B cell (primary cell): ENCODE results near the gene ZFAND6. TPM values are rescaled to one million over a fixed set of nuclear protein-coding genes. Genes with fewer than 3 reads are reported as not detected.

Experiments
- ATAC-seq: fragments of 200-7000 bp; cut with Tn5 transposase; one replicate; pipeline ENCODE4 v1.10.0; 2021; ENCODE audit warnings: low read depth, mild to moderate bottlenecking, moderate number of reproducible peaks, moderate library complexity
- CTCF ChIA-PET: fragments of 350-600 bp; sonication (Branson Sonifier 250); formaldehyde crosslinking; loops from one replicate; lab custom pipeline; 2021; ENCODE audit warnings: antibody characterized with exemption, inconsistent platforms; lab: Charles Lee
- POLR2A ChIA-PET: fragments of 350-600 bp; sonication (Branson Sonifier 250); formaldehyde crosslinking; loops from one replicate; lab custom pipeline; 2021; ENCODE audit warnings: antibody characterized with exemption; lab: Charles Lee
- DNase-seq: peaks from one replicate; pipeline ENCODE4 v3.0.0; 2013
- H2AFZ ChIP-seq: 2 replicates; pipeline ENCODE4 v1.6.1; 2012; ENCODE audit warnings: mild to moderate bottlenecking, low read depth, low read length; ENCODE audit not compliant: insufficient read depth, poor library complexity, severe bottlenecking
- H3K27ac ChIP-seq, 2 donors: 1 replicate in 1 of 2; 2 replicates in 1 of 2; pipeline ENCODE4 v1.5.1; 2012 to 2013; ENCODE audit warnings: low read length in 2 of 2, mild to moderate bottlenecking in 2 of 2, moderate library complexity in 1 of 2
- H3K27me3 ChIP-seq, 4 experiments: fragments of 200-600 bp in 1 of 4; sonication (generic) in 1 of 4; replicated peaks in 1 of 4; 1 replicate in 2 of 4; 2 replicates in 2 of 4; pipeline versions ENCODE4 v1.6.1 to v1.7.0; 2013 to 2016; ENCODE audit warnings: low read length in 3 of 4, mild to moderate bottlenecking in 2 of 4, mixed read lengths in 1 of 4, moderate library complexity in 1 of 4; ENCODE audit not compliant: insufficient read depth in 4 of 4, control insufficient read depth in 3 of 4; ENCODE audit errors: control extremely low read depth in 1 of 4
- H3K36me3 ChIP-seq, 2 experiments: replicated peaks in 1 of 2; 1 replicate in 1 of 2; 2 replicates in 1 of 2; pipeline versions ENCODE4 v1.6.1 to v1.7.1; 2013; ENCODE audit warnings: low read length in 1 of 2; ENCODE audit not compliant: insufficient read depth in 2 of 2, control insufficient read depth in 1 of 2; ENCODE audit errors: control extremely low read depth in 1 of 2, extremely low read depth in 1 of 2
- H3K4me1 ChIP-seq, 2 donors: fragments of 200-600 bp in 1 of 2; sonication (generic) in 1 of 2; 1 replicate in 1 of 2; 2 replicates in 1 of 2; pipeline versions ENCODE4 v1.5.1 to v1.6.1; 2013 to 2017; ENCODE audit warnings: low read length in 2 of 2; ENCODE audit not compliant: control insufficient read depth in 2 of 2, insufficient read depth in 2 of 2
- H3K4me2 ChIP-seq: replicated peaks from 2 replicates; pipeline ENCODE3; 2012; ENCODE audit warnings: mild to moderate bottlenecking, low read depth, low read length; ENCODE audit not compliant: poor library complexity, severe bottlenecking
- H3K4me3 ChIP-seq, 5 experiments: fragments of 200-600 bp in 1 of 5; sonication (generic) in 1 of 5; 1 replicate in 3 of 5; 2 replicates in 2 of 5; pipeline versions ENCODE4 v1.5.1 to v1.7.0; 2011 to 2016; ENCODE audit warnings: low read length in 4 of 5, mild to moderate bottlenecking in 4 of 5, low read depth in 2 of 5, control low read depth in 1 of 5, moderate library complexity in 1 of 5; ENCODE audit not compliant: insufficient read depth in 1 of 5; ENCODE audit errors: control extremely low read depth in 1 of 5, extremely low read depth in 1 of 5
- H3K79me2 ChIP-seq: fragments of 200-600 bp; sonication (generic); one replicate; pipeline ENCODE4 v1.6.0; 2016; ENCODE audit warnings: low read length; ENCODE audit not compliant: control insufficient read depth, insufficient read depth
- H3K9ac ChIP-seq: fragments of 200-600 bp; sonication (generic); 2 replicates; pipeline ENCODE4 v1.6.1; 2017; ENCODE audit warnings: mild to moderate bottlenecking, low read length, moderate library complexity
- H3K9me3 ChIP-seq, 3 donors: one replicate each; pipeline versions ENCODE4 v1.6.1 to v1.7.1; 2013; ENCODE audit warnings: low read length in 2 of 3; ENCODE audit not compliant: control insufficient read depth in 2 of 3, insufficient read depth in 1 of 3; ENCODE audit errors: control extremely low read depth in 1 of 3
- H4K20me1 ChIP-seq: 2 replicates; pipeline ENCODE4 v1.6.0; 2012; ENCODE audit warnings: mild to moderate bottlenecking, low read length; ENCODE audit not compliant: insufficient read depth, control insufficient read depth, poor library complexity, severe bottlenecking
- H3K27ac Mint-ChIP-seq: one replicate; pipeline ENCODE4 v1.8.0; 2021; ENCODE audit warnings: mixed read lengths
- H3K27me3 Mint-ChIP-seq: one replicate; pipeline ENCODE4 v1.8.0; 2021; ENCODE audit warnings: mixed read lengths
- H3K4me1 Mint-ChIP-seq: one replicate; pipeline ENCODE4 v1.8.0; 2021; ENCODE audit warnings: mixed read lengths
- H3K4me3 Mint-ChIP-seq: one replicate; pipeline ENCODE4 v1.8.0; 2021; ENCODE audit warnings: mixed read lengths
- H3K9me3 Mint-ChIP-seq: one replicate; pipeline ENCODE4 v1.8.0; 2022; ENCODE audit warnings: mixed read lengths; ENCODE audit not compliant: insufficient read depth
- EZH2 ChIP-seq: IDR thresholded peaks from 2 replicates; pipeline ENCODE4 v1.6.1; 2012; ENCODE audit warnings: borderline replicate concordance, low read depth, mild to moderate bottlenecking, moderate library complexity, low read length; ENCODE audit not compliant: insufficient read depth, poor library complexity, severe bottlenecking
- WGBS: methylation state at CpG from one replicate; pipeline ENCODE4 v1.1.5; 2013; ENCODE audit warnings: missing lambda C conversion rate; ENCODE audit not compliant: insufficient coverage; 5-methylcytosine and 5-hydroxymethylcytosine counted together
- intact Hi-C: fragments of 100-400 bp; cut with micrococcal nuclease; formaldehyde crosslinking; loops from one replicate; pipeline ENCODE4 v1.10.0; 2022
- polyA plus RNA-seq: library from polyadenylated mRNA; depleted of rRNA; stranded (reverse); fragments of >200 nt; gene quantifications from 2 replicates; pipeline ENCODE4 v1.2.3, GENCODE V29; 2012
- small RNA-seq: library from RNA; depleted of rRNA; stranded (forward); fragments of <200 nt; gene quantifications from one replicate; pipeline ENCODE3, GENCODE V24; 2012; ENCODE audit warnings: low replicate concordance, low read depth; ENCODE audit not compliant: insufficient read length
- total RNA-seq, 2 donors: library from RNA; stranded (reverse); fragments of 120-200 nt in 1 of 2; gene quantifications; 1 replicate in 1 of 2; 2 replicates in 1 of 2; pipeline versions ENCODE4 v1.2.3 to v1.2.4, GENCODE V29; 2013 to 2022

The ZFAND6 gene
- total and polyA plus RNA-seq, 2 donors (not counting 1 experiment from before 2014, with no cell fraction given), result 60.6 to 144 TPM

DNA sequence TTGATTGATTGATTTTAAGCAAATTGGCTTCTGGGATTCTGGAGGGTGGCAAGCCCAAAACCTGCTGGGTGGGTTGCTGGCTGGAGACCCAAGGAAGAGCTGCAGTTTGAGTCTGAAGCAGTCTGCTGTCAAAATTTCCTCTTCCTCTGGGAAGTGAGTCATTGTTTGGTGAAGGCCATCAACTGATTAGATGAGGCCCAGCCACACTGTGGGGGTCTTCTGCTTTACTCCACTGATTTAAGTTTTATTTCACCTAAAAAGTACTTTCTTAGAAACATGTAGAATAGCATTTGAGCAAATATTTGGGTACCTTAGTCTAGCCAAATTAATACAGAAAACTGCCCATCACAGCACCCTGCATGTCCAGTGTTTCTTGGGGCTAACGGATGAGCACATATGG, 127.1 kb downstream of the ZFAND6 start:
- intact Hi-C loops, result no loop called here
- WGBS, result no CpG with 5 or more reads among the region's 1 CpG
- Histone ChIP-seq H3K36me3 (no peaks in the 10 kb centered on the region), H3K4me2 (no peak overlapping the region), H3K4me1 (no peaks in the 10 kb centered on the region), H3K9me3 (peaks cover 0 to 5% (median 0%) of the 10 kb centered on the region in 3 donors), H4K20me1 (no peaks in the 10 kb centered on the region), H3K9ac (no peak overlapping the region), H3K27me3 (no peaks in the 10 kb centered on the region), H2AFZ (no peak overlapping the region), H3K27ac (no peak overlapping the region), H3K4me3 (no peak overlapping the region), H3K79me2 (no peaks in the 10 kb centered on the region)
- Mint-ChIP-seq H3K9me3 (no peaks in the 10 kb centered on the region), H3K27ac (no peak overlapping the region), H3K4me1 (no peaks in the 10 kb centered on the region), H3K4me3 (no peak overlapping the region), H3K27me3 (no peaks in the 10 kb centered on the region)
- ATAC-seq, result no peak
- ChIA-PET CTCF (no interaction called here), POLR2A (no interaction called here)
- TF ChIP-seq EZH2, result no peak
- DNase-seq, result no peak

Small RNA genes within 50 kb of the gene (small RNA-seq; reads per million reads assigned to genes)
- gene RF00017, result not detected

Other genes with a start within 250 kb of the ZFAND6 start
- gene MTHFS, start 162.7 kb upstream of the ZFAND6 start, total RNA-seq, result 20.1 and 24.4 TPM in 2 replicates
- gene MTHFS, start 162.7 kb upstream of the ZFAND6 start, polyA plus RNA-seq, result 20.9 and 25.2 TPM in 2 replicates
- 32.9 and 33.8 TPM in 2 replicates for gene BCL2A1, start 88.5 kb upstream of the ZFAND6 start, total RNA-seq
- gene BCL2A1, start 88.5 kb upstream of the ZFAND6 start, polyA plus RNA-seq, result 34.0 and 49.2 TPM in 2 replicates
- gene FAH, start 93.3 kb downstream of the ZFAND6 start, total RNA-seq, result 3.2 and 5.1 TPM in 2 replicates
- 1.1 and 1.7 TPM in 2 replicates for gene FAH, start 93.3 kb downstream of the ZFAND6 start, polyA plus RNA-seq
- gene CTXND1, start 192.5 kb downstream of the ZFAND6 start, total RNA-seq, result not detected in 2 replicates
- gene CTXND1, start 192.5 kb downstream of the ZFAND6 start, polyA plus RNA-seq, result not detected in 2 replicates